CD4-positive, alpha-beta T cell treated with Interleukin-6 at 100 ng/mL for 8 hours (primary cell): Measurements from ENCODE around the gene PUS10.
"Not testable (repeated sequence)": the region's sequence is repeated elsewhere in the genome, so short reads cannot be mapped to it uniquely, and the experiment has no call there.

Experiments used
- DNase-seq: peaks from one replicate; pipeline ENCODE4 v3.0.0-alpha.2; 2020; ENCODE audit warnings: mixed read lengths, low spot score

Gene PUS10

GRCh38 chr2:61017556-61018317 lies at the start of gene PUS10, which contains the start of gene PEX13:
Gene PUS10 (minus strand): TSS chr2:61018255. CDS start chr2:61011890, 6,365 bp downstream.
Gene PEX13 (plus strand): TSS chr2:61017720. CDS start chr2:61017760, 40 bp downstream.
- DNase-seq, result peak; percentile 50

- peak; percentile 78 for DNase-seq
Observed at GRCh38 chr2:61065714-61066709, 48.0 kb upstream of the PUS10 start, which contains the start of gene SANBR. Gene SANBR (plus strand): TSS chr2:61065871. CDS start chr2:61070351, 4,480 bp downstream.

DNA sequence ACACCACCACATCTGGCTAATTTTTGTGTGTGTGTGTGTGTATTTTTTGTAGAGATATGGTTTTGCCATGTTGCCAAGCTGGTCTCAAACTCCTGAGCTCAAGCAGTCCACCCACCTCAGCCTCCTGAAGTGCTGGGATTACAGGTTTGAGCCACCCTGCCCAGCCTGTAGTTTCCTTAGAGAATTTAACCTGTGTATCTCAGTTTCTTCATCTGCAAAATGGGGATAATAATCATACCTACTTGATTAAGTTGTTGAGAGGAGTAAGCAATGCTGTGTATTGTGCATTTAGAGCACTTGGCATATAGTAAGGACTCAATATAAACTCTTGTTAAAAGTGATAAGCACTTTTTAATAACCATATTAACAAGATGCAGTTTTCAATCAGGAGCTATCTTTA lies 41.3 kb upstream of the PUS10 start:
- no peak for DNase-seq

DNA sequence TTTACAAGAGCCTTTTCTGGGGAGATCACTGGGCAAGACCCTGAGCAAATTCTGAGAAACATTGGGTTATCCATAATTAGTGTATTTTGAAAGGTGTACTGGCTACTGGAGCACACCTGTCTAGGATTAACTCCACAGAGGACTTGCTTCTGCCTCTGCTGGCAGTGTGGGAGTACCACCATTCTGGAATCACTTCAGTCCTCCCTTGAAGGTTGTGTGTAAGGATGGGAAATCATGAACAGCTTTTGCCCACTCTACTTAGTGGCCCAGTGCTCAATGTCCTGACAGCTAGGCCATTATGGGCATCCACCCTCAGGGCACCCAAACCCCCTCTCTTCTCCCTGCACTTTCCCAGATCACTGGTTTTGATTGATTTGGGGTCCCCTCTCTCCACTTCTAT lies 39.5 kb upstream of the PUS10 start:
- no peak for DNase-seq

DNA sequence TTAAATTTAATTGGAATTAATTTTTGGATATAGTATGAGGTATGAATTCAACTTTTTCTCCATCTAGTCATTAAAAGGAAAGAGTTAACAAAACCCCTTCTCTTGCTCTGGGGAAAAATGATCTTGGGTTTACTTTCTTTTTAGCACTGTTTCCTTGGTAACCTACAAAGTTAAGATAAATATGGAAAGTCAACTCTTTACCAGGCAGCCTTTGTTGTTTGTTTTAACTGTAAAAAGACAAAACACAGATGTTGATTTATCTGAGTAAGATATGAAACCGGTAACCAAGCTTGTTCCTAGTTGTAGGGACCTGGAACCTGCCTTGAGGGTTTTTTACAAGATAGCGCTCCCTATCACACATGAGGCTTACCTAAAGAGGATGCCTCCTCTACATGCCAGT lies 37.5 kb upstream of the PUS10 start:
- DNase-seq, result no peak

GRCh38 chr2:61045999-61046398 lies 27.9 kb upstream of the PUS10 start:
- no peak for DNase-seq

GRCh38 chr2:61045226-61045625 lies 27.2 kb upstream of the PUS10 start:
- no peak for DNase-seq

GRCh38 chr2:61044636-61045035 lies 26.6 kb upstream of the PUS10 start:
- no peak for DNase-seq

DNA sequence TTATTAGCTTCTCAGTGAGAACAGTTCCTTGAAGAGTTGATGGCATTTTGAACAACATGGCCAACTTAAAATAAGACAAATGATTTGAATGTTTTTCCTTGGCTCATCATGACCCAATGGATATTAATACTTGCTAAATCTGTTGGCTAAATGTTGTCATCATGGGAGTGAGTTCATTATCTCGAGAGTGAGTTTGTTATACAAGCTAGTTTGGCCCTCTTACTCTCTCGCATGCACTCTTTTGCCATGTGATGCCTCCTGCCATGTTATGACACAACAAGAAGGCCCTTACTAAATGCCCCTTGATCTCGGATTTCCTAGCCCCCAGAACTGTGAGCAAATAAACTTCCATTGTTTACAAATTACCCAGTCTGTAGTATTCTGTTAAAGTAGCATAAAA lies 24.8 kb upstream of the PUS10 start:
- no peak for DNase-seq

DNA sequence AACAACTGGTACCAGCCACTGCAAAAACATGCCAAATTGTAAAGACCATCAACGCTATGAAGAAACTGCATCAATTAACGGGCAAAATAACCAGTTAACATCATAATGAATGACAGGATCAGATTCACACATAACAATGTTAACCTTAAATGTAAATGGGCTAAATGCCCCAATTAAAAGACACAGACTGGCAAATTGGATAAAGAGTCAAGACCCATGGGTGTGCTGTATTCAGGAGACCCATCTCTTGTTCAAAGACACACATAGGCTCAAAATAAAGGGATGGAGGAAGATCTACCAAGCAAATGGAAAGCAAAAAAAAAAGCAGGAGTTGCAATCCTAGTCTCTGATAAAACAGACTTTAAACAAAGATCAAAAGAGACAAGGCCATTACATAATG lies 18.6 kb upstream of the PUS10 start:
- DNase-seq, result not testable (repeated sequence)

GRCh38 chr2:61034592-61034991 lies 16.5 kb upstream of the PUS10 start:
- DNase-seq, result not testable (repeated sequence)

DNA sequence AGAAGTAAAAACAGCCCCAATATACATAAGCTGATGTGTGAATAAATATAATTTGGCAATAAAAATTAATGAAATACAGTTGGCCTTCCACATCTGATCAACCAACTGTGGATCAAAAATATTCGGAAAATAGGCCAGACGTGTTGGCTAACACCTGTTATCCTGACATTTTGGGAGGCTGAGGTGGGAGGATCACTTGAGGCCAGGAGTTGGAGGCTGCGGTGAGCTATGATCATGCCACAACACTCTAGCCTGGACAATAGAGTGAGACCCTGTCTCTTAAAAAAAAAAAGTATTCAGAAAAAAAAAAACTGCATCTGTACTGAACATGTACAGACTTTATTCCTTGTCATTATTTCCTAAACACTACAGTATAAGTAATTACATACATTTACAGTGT lies 11.5 kb upstream of the PUS10 start:
- DNase-seq, result no peak

GRCh38 chr2:61023670-61024069 lies 5.6 kb upstream of the PUS10 start:
- DNase-seq, result no peak

- DNase-seq, result no peak
Observed at GRCh38 chr2:61021228-61021660, 3.2 kb upstream of the PUS10 start.

GRCh38 chr2:61018798-61019197 lies 743 bp upstream of the PUS10 start:
- no peak for DNase-seq

GRCh38 chr2:61018318-61018755 lies 282 bp upstream of the PUS10 start:
- DNase-seq, result no peak

GRCh38 chr2:61017003-61017555 lies 976 bp downstream of the PUS10 start:
- DNase-seq, result peak; percentile 65

DNA sequence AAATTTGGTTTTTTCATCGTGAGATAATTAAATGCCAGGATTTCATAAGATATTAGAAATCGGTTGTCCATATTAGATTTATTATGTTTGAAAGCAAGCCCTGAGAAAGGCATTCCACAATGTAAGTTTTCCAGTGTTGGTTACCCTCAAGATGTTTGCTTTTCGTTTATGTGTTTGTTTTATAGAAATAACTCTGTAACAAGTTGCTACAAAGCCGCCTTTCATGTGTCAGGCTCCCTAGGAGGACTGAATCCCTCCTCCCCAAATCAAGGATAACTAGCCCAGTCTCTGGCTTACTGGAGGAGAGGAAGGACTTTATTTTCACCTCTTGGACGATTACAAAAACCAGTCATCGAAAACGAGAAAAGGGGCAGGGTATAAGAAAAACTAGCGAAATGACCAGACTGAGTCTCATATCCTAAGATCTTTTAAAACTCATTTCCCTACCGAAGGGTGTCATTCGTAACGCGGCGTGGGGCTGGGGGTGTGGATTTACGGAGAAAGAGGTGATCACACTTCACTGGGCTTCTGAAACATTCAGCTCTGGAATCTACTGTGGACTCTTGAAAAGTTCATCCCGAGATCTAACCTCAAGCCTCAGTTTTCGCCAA lies 1.6 kb downstream of the PUS10 start:
- no peak for DNase-seq

- no peak for DNase-seq
Observed at GRCh38 chr2:61015976-61016375, 2.1 kb downstream of the PUS10 start.

- no peak for DNase-seq
Observed at GRCh38 chr2:61014763-61015162, 3.3 kb downstream of the PUS10 start.

- no peak for DNase-seq
Observed at GRCh38 chr2:61013382-61013781, 4.7 kb downstream of the PUS10 start.

DNA sequence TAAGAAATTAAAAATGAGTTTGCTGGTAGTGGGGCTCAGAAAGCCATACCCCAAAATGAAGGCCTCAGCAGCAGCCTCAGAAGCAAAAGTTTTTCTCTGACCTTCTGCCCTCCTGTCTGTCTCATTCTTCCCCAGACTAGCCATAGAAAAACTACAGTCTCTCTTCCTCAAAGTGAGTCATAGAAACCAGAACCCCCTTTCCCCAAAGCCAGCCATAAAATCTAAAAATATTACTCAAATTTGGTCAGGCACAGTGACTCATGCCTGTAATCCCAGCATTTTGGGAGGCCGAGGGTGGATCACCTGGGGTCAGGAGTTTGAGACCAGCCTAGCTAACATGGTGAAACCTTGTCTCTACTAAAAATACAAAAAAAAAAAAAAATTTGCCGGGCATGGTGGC lies 5.8 kb downstream of the PUS10 start:
- not testable (repeated sequence) for DNase-seq
